ENCODE results near the gene ZDHHC14. TPM values are rescaled to one million over a fixed set of nuclear protein-coding genes. Genes with fewer than 3 reads are reported as not detected.

Gene ZDHHC14
- total and polyA plus RNA-seq, 2 experiments from 2014 or later = 3.0 to 7.4 TPM

- H3K36me3 Mint-ChIP-seq (ENCODE audit: low read depth) = no peaks in the 10 kb centered on the region
- Histone ChIP-seq H3K4me2 (no peak overlapping the region), H3K4me3 (no peak overlapping the region), H2AFZ (no peak overlapping the region), H3K27me3 (ENCODE audit: insufficient read depth) (no peaks in the 10 kb centered on the region), H3K9me2 (ENCODE audit: insufficient read depth) (no peaks in the 10 kb centered on the region), H3K79me2 (replicated peaks; ENCODE audit: insufficient read depth) (no peaks in the 10 kb centered on the region), H3K4me1 (ENCODE audit: insufficient read depth) (peaks cover 33% of the 10 kb centered on the region), H3K36me3 (ENCODE audit: insufficient read depth) (no peaks in the 10 kb centered on the region), H3K27ac (ENCODE audit: low read depth) (no peak overlapping the region), H3F3A (replicated peaks; ENCODE audit: low read depth) (0 out of 2 replicates have a peak, but pooled peaks cover 6% of the 10 kb centered on the region), H4K20me1 (replicated peaks; ENCODE audit: insufficient read depth) (no peaks in the 10 kb centered on the region)
- ATAC-seq (no peak), DNase-seq (ENCODE audit: low spot score) (no peak)
- no peaks in the 10 kb centered on the region; the same call in 2 of the 3 replicates for H3K9me3 Mint-ChIP-seq
- H3K27ac Mint-ChIP-seq = no peak overlapping the region
- TF ChIP-seq ETS1 (IDR thresholded peaks at IDR 0.05) = no peak
- no peak for TF ChIP-seq EZH2 (IDR thresholded peaks at IDR 0.05; ENCODE audit: low read depth, unreplicated experiment)
- TF ChIP-seq ZNF114 (CRISPR knock-in tag; IDR thresholded peaks at IDR 0.05) = no peak
- TF ChIP-seq, protein P1, sequence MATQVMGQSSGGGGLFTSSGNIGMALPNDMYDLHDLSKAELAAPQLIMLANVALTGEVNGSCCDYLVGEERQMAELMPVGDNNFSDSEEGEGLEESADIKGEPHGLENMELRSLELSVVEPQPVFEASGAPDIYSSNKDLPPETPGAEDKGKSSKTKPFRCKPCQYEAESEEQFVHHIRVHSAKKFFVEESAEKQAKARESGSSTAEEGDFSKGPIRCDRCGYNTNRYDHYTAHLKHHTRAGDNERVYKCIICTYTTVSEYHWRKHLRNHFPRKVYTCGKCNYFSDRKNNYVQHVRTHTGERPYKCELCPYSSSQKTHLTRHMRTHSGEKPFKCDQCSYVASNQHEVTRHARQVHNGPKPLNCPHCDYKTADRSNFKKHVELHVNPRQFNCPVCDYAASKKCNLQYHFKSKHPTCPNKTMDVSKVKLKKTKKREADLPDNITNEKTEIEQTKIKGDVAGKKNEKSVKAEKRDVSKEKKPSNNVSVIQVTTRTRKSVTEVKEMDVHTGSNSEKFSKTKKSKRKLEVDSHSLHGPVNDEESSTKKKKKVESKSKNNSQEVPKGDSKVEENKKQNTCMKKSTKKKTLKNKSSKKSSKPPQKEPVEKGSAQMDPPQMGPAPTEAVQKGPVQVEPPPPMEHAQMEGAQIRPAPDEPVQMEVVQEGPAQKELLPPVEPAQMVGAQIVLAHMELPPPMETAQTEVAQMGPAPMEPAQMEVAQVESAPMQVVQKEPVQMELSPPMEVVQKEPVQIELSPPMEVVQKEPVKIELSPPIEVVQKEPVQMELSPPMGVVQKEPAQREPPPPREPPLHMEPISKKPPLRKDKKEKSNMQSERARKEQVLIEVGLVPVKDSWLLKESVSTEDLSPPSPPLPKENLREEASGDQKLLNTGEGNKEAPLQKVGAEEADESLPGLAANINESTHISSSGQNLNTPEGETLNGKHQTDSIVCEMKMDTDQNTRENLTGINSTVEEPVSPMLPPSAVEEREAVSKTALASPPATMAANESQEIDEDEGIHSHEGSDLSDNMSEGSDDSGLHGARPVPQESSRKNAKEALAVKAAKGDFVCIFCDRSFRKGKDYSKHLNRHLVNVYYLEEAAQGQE (IDR thresholded peaks at IDR 0.05; ENCODE audit: unreplicated experiment) = no peak
- no peak for TF ChIP-seq POLR2AphosphoS5 (IDR thresholded peaks at IDR 0.05; ENCODE audit: low read depth)
- TF ChIP-seq CTCF (conservative IDR thresholded peaks at IDR 0.05; ENCODE audit: low read depth in 2 of 2) = no peak
- TF ChIP-seq ZNF331 (CRISPR knock-in tag; IDR thresholded peaks at IDR 0.05; ENCODE audit: low read depth) = no peak
- TF ChIP-seq ZNF462 (CRISPR knock-in tag; IDR thresholded peaks at IDR 0.05) = no peak
- no peak for TF ChIP-seq STAT1 (IDR thresholded peaks at IDR 0.05; ENCODE audit: unreplicated experiment)
- no peak for TF ChIP-seq EZH2phosphoT487 (IDR thresholded peaks at IDR 0.05; ENCODE audit: unreplicated experiment)
- no peak for TF ChIP-seq NANOG (IDR thresholded peaks at IDR 0.05; ENCODE audit: borderline replicate concordance)
- TF ChIP-seq CREB1 (CRISPR knock-in tag; IDR thresholded peaks at IDR 0.05; ENCODE audit: low read depth) = no peak
- no peak for TF ChIP-seq JUNB (IDR thresholded peaks at IDR 0.05; ENCODE audit: unreplicated experiment)
- peaks cover 6% of the 10 kb centered on the region for H3K27me3 Mint-ChIP-seq (ENCODE audit: insufficient read depth, low read depth, poor library complexity)
- no peak overlapping the region for H3K4me3 Mint-ChIP-seq
- peaks cover 41% of the 10 kb centered on the region for H3K4me1 Mint-ChIP-seq
Observed at GRCh38 chr6:157459327-157459726, 78.3 kb downstream of the ZDHHC14 start.
